GM12878 (cell line): ENCODE measurements around the gene RIPPLY3. TPM values are rescaled to one million over a fixed set of nuclear protein-coding genes. Genes with fewer than 3 reads are reported as not detected.

Experiments used
- BACH1 ChIP-seq: fragments of 450-650 bp; IDR thresholded peaks from 2 replicates; pipeline ENCODE4 v1.6.1; 2017; ENCODE audit warnings: mild to moderate bottlenecking, borderline replicate concordance
- CHD4 ChIP-seq: fragments of 200-600 bp; sonication (generic); IDR thresholded peaks from 2 replicates; pipeline ENCODE4 v1.6.1; 2016; ENCODE audit warnings: mild to moderate bottlenecking
- EGR1 ChIP-seq, 2 experiments: IDR thresholded peaks; 1 replicate in 1 of 2; 2 replicates in 1 of 2; pipeline ENCODE4 v1.6.1; 2011 to 2012; ENCODE audit warnings: low read depth in 2 of 2, low read length in 2 of 2, borderline replicate concordance in 1 of 2, mild to moderate bottlenecking in 1 of 2, moderate library complexity in 1 of 2
- HDGF ChIP-seq: fragments of 450-650 bp; IDR thresholded peaks from 2 replicates; pipeline ENCODE4 v1.6.1; 2016; ENCODE audit warnings: antibody characterized with exemption
- IRF4 ChIP-seq: IDR thresholded peaks from 2 replicates; pipeline ENCODE4 v1.6.1; 2011; ENCODE audit warnings: low read depth, low read length
- JUNB ChIP-seq: IDR thresholded peaks from 2 replicates; pipeline ENCODE4 v1.6.1; 2016; ENCODE audit warnings: antibody characterized with exemption, mild to moderate bottlenecking
- SRF ChIP-seq, 2 experiments: IDR thresholded peaks; 2 replicates each; pipeline ENCODE4 v1.6.1; 2011; ENCODE audit warnings: low read depth in 2 of 2, low read length in 2 of 2, mild to moderate bottlenecking in 1 of 2, moderate library complexity in 1 of 2
- TARDBP ChIP-seq: IDR thresholded peaks from 2 replicates; pipeline ENCODE4 v1.6.1; 2016; ENCODE audit warnings: borderline replicate concordance
- TCF12 ChIP-seq: IDR thresholded peaks from 2 replicates; pipeline ENCODE4 v1.6.1; 2011; ENCODE audit warnings: low read depth, mild to moderate bottlenecking, low read length
- WRNIP1 ChIP-seq: IDR thresholded peaks from 2 replicates; pipeline ENCODE4 v1.6.1; 2011; ENCODE audit warnings: low read depth, low read length, improper control_type of control experiment, borderline replicate concordance
- YY1 ChIP-seq: IDR thresholded peaks from 2 replicates; pipeline ENCODE4 v1.6.1; 2011; ENCODE audit warnings: low read depth, mild to moderate bottlenecking, low read length
- polyA plus RNA-seq, 11 experiments: library from polyadenylated mRNA; depleted of rRNA in 4 of 11; unstranded in 6 of 11; stranded (reverse) in 5 of 11; fragments of >200 nt; fragmentation: Nextera tagmentation in 4 of 11; fragmentation: Illumina TruSeq in 1 of 11; extraction: Ambion mirVana in 4 of 11; extraction: Trizol in 1 of 11; gene quantifications; 1 replicate in 1 of 11; 2 replicates in 10 of 11; pipeline versions ENCODE4 v1.2.1 to v1.2.3, GENCODE V29; 2011 to 2016; ENCODE audit warnings: inconsistent platforms in 2 of 11, missing spikeins in 2 of 11, low read depth in 1 of 11
- total RNA-seq, 4 experiments: library from RNA; depleted of rRNA in 3 of 4; stranded (reverse); fragments of >200 nt in 3 of 4; fragmentation: Illumina TruSeq in 1 of 4; extraction: Trizol in 1 of 4; gene quantifications; 2 replicates each; pipeline versions ENCODE4 v1.2.1 to v1.2.3, GENCODE V29; 2013 to 2021
- TF ChIP-seq, protein P1 (sequence below): IDR thresholded peaks from 2 replicates; pipeline ENCODE4 v1.6.1; 2011; ENCODE audit warnings: borderline replicate concordance, low read depth, mild to moderate bottlenecking, moderate library complexity, mixed read lengths, low read length; ENCODE audit not compliant: insufficient read depth; ENCODE audit errors: extremely low read length
- TF ChIP-seq, protein P2 (sequence below): fragments of 450-650 bp; formaldehyde crosslinking; IDR thresholded peaks from 2 replicates; pipeline ENCODE4 v1.5.0; 2022; ENCODE audit warnings: mild to moderate bottlenecking, missing genetic modification characterization
- TF ChIP-seq, protein P3 (sequence below): fragments of 450-650 bp; IDR thresholded peaks from 2 replicates; pipeline ENCODE4 v1.6.1; 2017; ENCODE audit warnings: mild to moderate bottlenecking, moderate library complexity
- TF ChIP-seq, protein P4 (sequence below): fragments of 450-650 bp; IDR thresholded peaks from 2 replicates; pipeline ENCODE4 v1.6.1; 2017; ENCODE audit warnings: borderline replicate concordance
- TF ChIP-seq, protein P5 (sequence below): fragments of 150-350 bp; IDR thresholded peaks from 2 replicates; pipeline ENCODE4 v1.6.1; 2014; ENCODE audit warnings: mild to moderate bottlenecking, low read depth, low read length
- TF ChIP-seq, protein P6 (sequence below): IDR thresholded peaks from 2 replicates; pipeline ENCODE4 v1.6.1; 2011; ENCODE audit warnings: low read depth, low read length, improper control_type of control experiment, borderline replicate concordance

The RIPPLY3 gene
- total and polyA plus RNA-seq, 10 of the 15 experiments (the other 5 are each of a cell fraction or from before 2014, with no cell fraction given) = not detected

DNA sequence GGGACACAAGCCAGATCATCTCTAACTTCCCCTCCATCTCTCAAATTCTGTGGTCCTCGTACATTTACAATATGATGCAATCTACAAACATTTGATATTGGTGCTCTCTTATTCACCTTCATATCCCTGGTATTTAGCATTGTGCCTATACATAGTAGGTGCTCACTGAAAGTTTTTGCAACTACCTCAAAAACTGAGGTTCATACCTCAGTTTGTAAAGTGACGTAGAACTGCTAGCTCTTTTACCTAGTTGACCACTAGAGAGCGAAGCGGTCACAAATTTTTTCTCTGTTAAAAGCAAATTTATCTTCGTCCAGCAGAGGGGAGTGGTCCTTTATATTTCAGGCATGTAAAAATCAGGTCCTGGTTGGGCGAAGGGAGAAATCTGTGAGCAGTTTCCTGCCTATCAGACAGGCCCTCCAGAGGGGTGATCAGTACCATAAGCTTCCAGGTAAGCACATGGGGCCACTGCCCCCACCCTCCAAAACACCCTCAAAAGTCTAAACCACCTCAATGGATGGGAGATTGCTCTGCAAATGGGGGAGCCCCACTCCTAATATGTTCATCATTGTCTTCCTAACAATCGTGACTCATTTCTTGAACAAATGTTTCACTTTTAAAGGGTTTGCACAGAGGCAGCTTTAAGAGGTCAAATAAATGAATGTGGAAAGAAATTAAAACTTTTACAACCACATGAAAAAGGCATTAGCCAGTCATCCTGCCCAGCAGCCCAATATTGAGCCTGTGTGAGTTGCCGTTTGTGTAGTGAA, 29.4 kb upstream of the RIPPLY3 start (continued):
- TF ChIP-seq, protein P1, sequence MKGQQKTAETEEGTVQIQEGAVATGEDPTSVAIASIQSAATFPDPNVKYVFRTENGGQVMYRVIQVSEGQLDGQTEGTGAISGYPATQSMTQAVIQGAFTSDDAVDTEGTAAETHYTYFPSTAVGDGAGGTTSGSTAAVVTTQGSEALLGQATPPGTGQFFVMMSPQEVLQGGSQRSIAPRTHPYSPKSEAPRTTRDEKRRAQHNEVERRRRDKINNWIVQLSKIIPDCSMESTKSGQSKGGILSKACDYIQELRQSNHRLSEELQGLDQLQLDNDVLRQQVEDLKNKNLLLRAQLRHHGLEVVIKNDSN = no peak
- no peak for TF ChIP-seq TARDBP
- TF ChIP-seq HDGF = no peak
- TF ChIP-seq, protein P2, sequence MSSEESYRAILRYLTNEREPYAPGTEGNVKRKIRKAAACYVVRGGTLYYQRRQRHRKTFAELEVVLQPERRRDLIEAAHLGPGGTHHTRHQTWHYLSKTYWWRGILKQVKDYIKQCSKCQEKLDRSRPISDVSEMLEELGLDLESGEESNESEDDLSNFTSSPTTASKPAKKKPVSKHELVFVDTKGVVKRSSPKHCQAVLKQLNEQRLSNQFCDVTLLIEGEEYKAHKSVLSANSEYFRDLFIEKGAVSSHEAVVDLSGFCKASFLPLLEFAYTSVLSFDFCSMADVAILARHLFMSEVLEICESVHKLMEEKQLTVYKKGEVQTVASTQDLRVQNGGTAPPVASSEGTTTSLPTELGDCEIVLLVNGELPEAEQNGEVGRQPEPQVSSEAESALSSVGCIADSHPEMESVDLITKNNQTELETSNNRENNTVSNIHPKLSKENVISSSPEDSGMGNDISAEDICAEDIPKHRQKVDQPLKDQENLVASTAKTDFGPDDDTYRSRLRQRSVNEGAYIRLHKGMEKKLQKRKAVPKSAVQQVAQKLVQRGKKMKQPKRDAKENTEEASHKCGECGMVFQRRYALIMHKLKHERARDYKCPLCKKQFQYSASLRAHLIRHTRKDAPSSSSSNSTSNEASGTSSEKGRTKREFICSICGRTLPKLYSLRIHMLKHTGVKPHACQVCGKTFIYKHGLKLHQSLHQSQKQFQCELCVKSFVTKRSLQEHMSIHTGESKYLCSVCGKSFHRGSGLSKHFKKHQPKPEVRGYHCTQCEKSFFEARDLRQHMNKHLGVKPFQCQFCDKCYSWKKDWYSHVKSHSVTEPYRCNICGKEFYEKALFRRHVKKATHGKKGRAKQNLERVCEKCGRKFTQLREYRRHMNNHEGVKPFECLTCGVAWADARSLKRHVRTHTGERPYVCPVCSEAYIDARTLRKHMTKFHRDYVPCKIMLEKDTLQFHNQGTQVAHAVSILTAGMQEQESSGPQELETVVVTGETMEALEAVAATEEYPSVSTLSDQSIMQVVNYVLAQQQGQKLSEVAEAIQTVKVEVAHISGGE = no peak
- no peak for TF ChIP-seq EGR1 (IDR thresholded peaks at IDR 0.05; ENCODE audit: borderline replicate concordance in 1 of 2, low read depth in 2 of 2, low read length in 2 of 2)
- 0 out of 2 replicates have a peak, but pooled peaks have one; percentile 14 for TF ChIP-seq YY1
- no peak for TF ChIP-seq BACH1
- peak; percentile 48; the same call in 1 of the 2 replicates for TF ChIP-seq IRF4
- no peak for TF ChIP-seq SRF (IDR thresholded peaks at IDR 0.05; ENCODE audit: low read depth in 2 of 2, low read length in 2 of 2)
- TF ChIP-seq JUNB = peak; percentile 85
- TF ChIP-seq CHD4 = no peak
- TF ChIP-seq, protein P3, sequence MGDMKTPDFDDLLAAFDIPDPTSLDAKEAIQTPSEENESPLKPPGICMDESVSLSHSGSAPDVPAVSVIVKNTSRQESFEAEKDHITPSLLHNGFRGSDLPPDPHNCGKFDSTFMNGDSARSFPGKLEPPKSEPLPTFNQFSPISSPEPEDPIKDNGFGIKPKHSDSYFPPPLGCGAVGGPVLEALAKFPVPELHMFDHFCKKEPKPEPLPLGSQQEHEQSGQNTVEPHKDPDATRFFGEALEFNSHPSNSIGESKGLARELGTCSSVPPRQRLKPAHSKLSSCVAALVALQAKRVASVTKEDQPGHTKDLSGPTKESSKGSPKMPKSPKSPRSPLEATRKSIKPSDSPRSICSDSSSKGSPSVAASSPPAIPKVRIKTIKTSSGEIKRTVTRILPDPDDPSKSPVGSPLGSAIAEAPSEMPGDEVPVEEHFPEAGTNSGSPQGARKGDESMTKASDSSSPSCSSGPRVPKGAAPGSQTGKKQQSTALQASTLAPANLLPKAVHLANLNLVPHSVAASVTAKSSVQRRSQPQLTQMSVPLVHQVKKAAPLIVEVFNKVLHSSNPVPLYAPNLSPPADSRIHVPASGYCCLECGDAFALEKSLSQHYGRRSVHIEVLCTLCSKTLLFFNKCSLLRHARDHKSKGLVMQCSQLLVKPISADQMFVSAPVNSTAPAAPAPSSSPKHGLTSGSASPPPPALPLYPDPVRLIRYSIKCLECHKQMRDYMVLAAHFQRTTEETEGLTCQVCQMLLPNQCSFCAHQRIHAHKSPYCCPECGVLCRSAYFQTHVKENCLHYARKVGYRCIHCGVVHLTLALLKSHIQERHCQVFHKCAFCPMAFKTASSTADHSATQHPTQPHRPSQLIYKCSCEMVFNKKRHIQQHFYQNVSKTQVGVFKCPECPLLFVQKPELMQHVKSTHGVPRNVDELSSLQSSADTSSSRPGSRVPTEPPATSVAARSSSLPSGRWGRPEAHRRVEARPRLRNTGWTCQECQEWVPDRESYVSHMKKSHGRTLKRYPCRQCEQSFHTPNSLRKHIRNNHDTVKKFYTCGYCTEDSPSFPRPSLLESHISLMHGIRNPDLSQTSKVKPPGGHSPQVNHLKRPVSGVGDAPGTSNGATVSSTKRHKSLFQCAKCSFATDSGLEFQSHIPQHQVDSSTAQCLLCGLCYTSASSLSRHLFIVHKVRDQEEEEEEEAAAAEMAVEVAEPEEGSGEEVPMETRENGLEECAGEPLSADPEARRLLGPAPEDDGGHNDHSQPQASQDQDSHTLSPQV = no peak
- no peak for TF ChIP-seq TCF12
- TF ChIP-seq, protein P4, sequence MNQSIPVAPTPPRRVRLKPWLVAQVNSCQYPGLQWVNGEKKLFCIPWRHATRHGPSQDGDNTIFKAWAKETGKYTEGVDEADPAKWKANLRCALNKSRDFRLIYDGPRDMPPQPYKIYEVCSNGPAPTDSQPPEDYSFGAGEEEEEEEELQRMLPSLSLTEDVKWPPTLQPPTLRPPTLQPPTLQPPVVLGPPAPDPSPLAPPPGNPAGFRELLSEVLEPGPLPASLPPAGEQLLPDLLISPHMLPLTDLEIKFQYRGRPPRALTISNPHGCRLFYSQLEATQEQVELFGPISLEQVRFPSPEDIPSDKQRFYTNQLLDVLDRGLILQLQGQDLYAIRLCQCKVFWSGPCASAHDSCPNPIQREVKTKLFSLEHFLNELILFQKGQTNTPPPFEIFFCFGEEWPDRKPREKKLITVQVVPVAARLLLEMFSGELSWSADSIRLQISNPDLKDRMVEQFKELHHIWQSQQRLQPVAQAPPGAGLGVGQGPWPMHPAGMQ = no peak
- TF ChIP-seq, protein P5, sequence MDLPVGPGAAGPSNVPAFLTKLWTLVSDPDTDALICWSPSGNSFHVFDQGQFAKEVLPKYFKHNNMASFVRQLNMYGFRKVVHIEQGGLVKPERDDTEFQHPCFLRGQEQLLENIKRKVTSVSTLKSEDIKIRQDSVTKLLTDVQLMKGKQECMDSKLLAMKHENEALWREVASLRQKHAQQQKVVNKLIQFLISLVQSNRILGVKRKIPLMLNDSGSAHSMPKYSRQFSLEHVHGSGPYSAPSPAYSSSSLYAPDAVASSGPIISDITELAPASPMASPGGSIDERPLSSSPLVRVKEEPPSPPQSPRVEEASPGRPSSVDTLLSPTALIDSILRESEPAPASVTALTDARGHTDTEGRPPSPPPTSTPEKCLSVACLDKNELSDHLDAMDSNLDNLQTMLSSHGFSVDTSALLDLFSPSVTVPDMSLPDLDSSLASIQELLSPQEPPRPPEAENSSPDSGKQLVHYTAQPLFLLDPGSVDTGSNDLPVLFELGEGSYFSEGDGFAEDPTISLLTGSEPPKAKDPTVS = no peak
- TF ChIP-seq, protein P6, sequence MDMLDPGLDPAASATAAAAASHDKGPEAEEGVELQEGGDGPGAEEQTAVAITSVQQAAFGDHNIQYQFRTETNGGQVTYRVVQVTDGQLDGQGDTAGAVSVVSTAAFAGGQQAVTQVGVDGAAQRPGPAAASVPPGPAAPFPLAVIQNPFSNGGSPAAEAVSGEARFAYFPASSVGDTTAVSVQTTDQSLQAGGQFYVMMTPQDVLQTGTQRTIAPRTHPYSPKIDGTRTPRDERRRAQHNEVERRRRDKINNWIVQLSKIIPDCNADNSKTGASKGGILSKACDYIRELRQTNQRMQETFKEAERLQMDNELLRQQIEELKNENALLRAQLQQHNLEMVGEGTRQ = no peak
- 0 out of 2 replicates have a peak, but pooled peaks have one; percentile 39 for TF ChIP-seq WRNIP1
